Loucy (cell line): Measurements from ENCODE around the gene ALCAM.

Experiments
- H2AFZ ChIP-seq: fragments of 200-600 bp; sonication (generic); 2 replicates; pipeline ENCODE4 v1.6.0; 2016; ENCODE audit warnings: antibody characterized with exemption, mild to moderate bottlenecking, low read length, moderate library complexity
- H3F3A ChIP-seq: fragments of 200-600 bp; 2 replicates; pipeline ENCODE4 v1.6.0; 2016; ENCODE audit warnings: antibody characterized with exemption, low read depth, mild to moderate bottlenecking
- H3K27me3 ChIP-seq: fragments of 200-600 bp; sonication (generic); 2 replicates; pipeline ENCODE4 v1.6.1; 2014; ENCODE audit warnings: low read length, mild to moderate bottlenecking; ENCODE audit not compliant: insufficient read depth, poor library complexity, severe bottlenecking
- H3K36me3 ChIP-seq: fragments of 200-600 bp; sonication (generic); 2 replicates; pipeline ENCODE4 v1.6.1; 2016; ENCODE audit warnings: low read length; ENCODE audit not compliant: insufficient read depth
- H3K4me1 ChIP-seq: fragments of 200-600 bp; sonication (generic); 2 replicates; pipeline ENCODE4 v1.5.1; 2014; ENCODE audit warnings: low read length, mild to moderate bottlenecking; ENCODE audit not compliant: insufficient read depth, poor library complexity, severe bottlenecking
- H3K4me2 ChIP-seq: fragments of 200-600 bp; sonication (generic); 2 replicates; pipeline ENCODE4 v1.6.0; 2014; ENCODE audit warnings: antibody characterized with exemption, low read length, low read depth, mild to moderate bottlenecking; ENCODE audit not compliant: poor library complexity, severe bottlenecking
- H3K4me3 ChIP-seq: fragments of 200-600 bp; sonication (generic); 2 replicates; pipeline ENCODE4 v1.5.1; 2014; ENCODE audit warnings: low read length, mild to moderate bottlenecking, mixed read lengths; ENCODE audit not compliant: poor library complexity, severe bottlenecking
- H3K79me2 ChIP-seq: fragments of 200-600 bp; sonication (generic); 2 replicates; pipeline ENCODE4 v1.6.1; 2014; ENCODE audit warnings: low read length; ENCODE audit not compliant: insufficient read depth
- H3K9ac ChIP-seq: fragments of 200-600 bp; sonication (generic); 2 replicates; pipeline ENCODE4 v1.6.0; 2014; ENCODE audit warnings: mild to moderate bottlenecking, low read depth, low read length, moderate library complexity; ENCODE audit not compliant: poor library complexity, severe bottlenecking
- H3K9me2 ChIP-seq: fragments of 200-600 bp; sonication (generic); replicated peaks from 2 replicates; pipeline ENCODE4 v1.6.1; 2016; ENCODE audit warnings: low read depth, low read length, mixed read lengths
- H3K9me3 ChIP-seq: fragments of 200-600 bp; sonication (generic); 2 replicates; pipeline ENCODE4 v1.6.1; 2014; ENCODE audit warnings: mild to moderate bottlenecking, antibody characterized with exemption, low read length, low read depth; ENCODE audit not compliant: insufficient read depth
- H4K20me1 ChIP-seq: fragments of 200-600 bp; sonication (generic); 2 replicates; pipeline ENCODE4 v1.6.0; 2014; ENCODE audit warnings: antibody characterized with exemption, low read length, mild to moderate bottlenecking; ENCODE audit not compliant: insufficient read depth, poor library complexity, severe bottlenecking
- EZH2phosphoT487 ChIP-seq: fragments of 200-600 bp; IDR thresholded peaks from 2 replicates; pipeline ENCODE4 v1.6.1; 2018; ENCODE audit warnings: antibody characterized with exemption, mild to moderate bottlenecking, moderate library complexity, borderline replicate concordance
- TF ChIP-seq, protein P1 (sequence below): fragments of 200-600 bp; sonication (generic); conservative IDR thresholded peaks from 2 replicates; pipeline ENCODE4 v1.5.1; 2014; ENCODE audit warnings: mild to moderate bottlenecking, antibody characterized with exemption, low read length

ALCAM gene

DNA sequence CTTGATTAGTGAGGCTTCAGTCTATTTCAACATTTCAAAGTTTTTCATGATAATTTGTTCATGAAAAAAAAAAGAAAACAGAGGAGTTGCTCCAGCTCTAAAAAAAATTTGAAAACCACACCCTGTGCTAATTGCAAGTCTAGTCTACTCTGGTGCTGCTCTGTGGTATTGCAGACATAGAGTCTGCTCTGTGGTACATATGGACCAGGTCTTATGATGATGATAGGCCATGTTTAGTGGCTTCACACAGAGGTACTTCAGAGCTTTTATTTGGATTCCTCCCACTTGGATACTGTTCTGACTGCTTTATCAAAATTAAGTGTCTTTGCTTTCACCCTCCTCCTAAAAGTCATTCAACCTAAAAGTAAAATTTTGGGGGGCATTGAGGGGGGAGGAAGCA is 160.8 kb downstream of the ALCAM start:
- TF ChIP-seq, protein P1, sequence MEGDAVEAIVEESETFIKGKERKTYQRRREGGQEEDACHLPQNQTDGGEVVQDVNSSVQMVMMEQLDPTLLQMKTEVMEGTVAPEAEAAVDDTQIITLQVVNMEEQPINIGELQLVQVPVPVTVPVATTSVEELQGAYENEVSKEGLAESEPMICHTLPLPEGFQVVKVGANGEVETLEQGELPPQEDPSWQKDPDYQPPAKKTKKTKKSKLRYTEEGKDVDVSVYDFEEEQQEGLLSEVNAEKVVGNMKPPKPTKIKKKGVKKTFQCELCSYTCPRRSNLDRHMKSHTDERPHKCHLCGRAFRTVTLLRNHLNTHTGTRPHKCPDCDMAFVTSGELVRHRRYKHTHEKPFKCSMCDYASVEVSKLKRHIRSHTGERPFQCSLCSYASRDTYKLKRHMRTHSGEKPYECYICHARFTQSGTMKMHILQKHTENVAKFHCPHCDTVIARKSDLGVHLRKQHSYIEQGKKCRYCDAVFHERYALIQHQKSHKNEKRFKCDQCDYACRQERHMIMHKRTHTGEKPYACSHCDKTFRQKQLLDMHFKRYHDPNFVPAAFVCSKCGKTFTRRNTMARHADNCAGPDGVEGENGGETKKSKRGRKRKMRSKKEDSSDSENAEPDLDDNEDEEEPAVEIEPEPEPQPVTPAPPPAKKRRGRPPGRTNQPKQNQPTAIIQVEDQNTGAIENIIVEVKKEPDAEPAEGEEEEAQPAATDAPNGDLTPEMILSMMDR = no peak
- Histone ChIP-seq H3F3A (no peaks in the 10 kb centered on the region), H3K9me2 (no peaks in the 10 kb centered on the region), H3K9me3 (no peaks in the 10 kb centered on the region), H3K79me2 (no peaks in the 10 kb centered on the region), H3K9ac (no peak overlapping the region), H3K36me3 (no peaks in the 10 kb centered on the region), H3K27me3 (no peaks in the 10 kb centered on the region), H3K4me3 (no peak overlapping the region), H4K20me1 (no peaks in the 10 kb centered on the region), H3K4me2 (no peak overlapping the region), H2AFZ (no peak overlapping the region), H3K4me1 (no peaks in the 10 kb centered on the region)

DNA sequence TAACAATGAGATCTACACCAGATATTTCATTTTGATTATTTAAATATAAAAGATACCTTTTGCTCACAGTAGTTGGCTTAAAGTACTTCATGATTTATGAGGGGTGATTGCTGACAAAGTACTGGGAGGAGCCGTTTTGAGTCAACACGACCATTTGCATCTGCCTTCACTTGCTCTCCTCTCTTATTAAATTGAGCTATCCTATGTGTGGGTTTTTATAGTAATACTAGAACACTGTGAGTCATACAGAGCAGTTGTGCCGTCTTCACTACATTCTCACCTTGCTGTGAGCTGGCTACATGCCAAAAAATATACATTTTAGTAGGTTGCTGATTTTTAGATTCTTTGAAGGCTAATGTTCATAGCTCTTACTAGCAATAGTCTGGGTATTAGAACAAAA is 161.2 kb downstream of the ALCAM start:
- H3K4me2 ChIP-seq = no peak overlapping the region
- no peak overlapping the region for H2AFZ ChIP-seq
- H3K36me3 ChIP-seq = no peaks in the 10 kb centered on the region
- H4K20me1 ChIP-seq = no peaks in the 10 kb centered on the region
- H3K9ac ChIP-seq = no peak overlapping the region
- H3K9me3 ChIP-seq = no peaks in the 10 kb centered on the region
- no peaks in the 10 kb centered on the region for H3F3A ChIP-seq
- H3K79me2 ChIP-seq = no peaks in the 10 kb centered on the region
- H3K27me3 ChIP-seq = no peaks in the 10 kb centered on the region
- TF ChIP-seq, protein P1 = no peak
- TF ChIP-seq EZH2phosphoT487 = no peak
- H3K4me1 ChIP-seq = no peaks in the 10 kb centered on the region
- no peaks in the 10 kb centered on the region for H3K9me2 ChIP-seq
- no peak overlapping the region for H3K4me3 ChIP-seq

DNA sequence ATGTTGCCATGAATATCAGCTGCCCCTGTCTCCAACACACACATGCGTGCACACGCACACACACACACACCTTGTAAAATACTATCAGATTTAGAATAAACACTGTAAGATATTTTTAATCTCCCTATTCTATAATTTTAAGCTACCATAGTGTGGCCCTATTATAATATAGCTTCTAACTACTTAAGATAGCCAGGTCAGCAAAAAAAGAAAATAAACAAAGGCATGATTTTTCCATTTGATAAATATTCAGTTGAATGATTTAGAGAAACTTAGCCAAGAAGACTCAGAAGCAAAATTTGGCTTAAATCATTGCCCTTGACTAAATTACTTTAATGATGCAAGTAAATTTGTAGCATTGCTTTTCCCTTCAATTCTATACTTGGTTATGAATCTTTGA is 162.2 kb downstream of the ALCAM start:
- H3K4me2 ChIP-seq = no peak overlapping the region
- no peaks in the 10 kb centered on the region for H3K4me1 ChIP-seq
- no peak overlapping the region for H3K4me3 ChIP-seq
- no peak for TF ChIP-seq EZH2phosphoT487
- H4K20me1 ChIP-seq = no peaks in the 10 kb centered on the region
- H2AFZ ChIP-seq = no peak overlapping the region
- H3K9me2 ChIP-seq = no peaks in the 10 kb centered on the region
- H3K9me3 ChIP-seq = no peaks in the 10 kb centered on the region
- no peaks in the 10 kb centered on the region for H3F3A ChIP-seq
- H3K36me3 ChIP-seq = no peaks in the 10 kb centered on the region
- H3K79me2 ChIP-seq = no peaks in the 10 kb centered on the region
- H3K27me3 ChIP-seq = no peaks in the 10 kb centered on the region
- no peak overlapping the region for H3K9ac ChIP-seq

DNA sequence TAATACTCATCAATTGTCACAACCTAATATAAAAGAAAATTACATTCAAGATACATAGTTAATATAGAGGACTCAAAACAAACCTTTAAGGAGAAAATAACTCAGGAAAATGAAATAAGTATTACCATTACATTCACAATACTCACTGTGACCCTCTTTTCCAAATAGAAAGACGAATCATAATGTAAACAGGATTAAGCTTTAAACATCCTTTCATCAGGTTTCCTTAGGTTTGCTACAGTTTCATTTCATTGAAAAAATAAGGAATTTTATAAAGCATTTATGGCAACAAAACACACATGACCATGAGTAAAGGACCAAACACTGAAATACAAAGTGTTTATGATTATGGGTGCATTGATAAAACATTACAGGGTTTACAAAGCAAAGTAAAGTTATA is 162.7 kb downstream of the ALCAM start:
- H4K20me1 ChIP-seq = no peaks in the 10 kb centered on the region
- no peak overlapping the region for H3K9ac ChIP-seq
- no peaks in the 10 kb centered on the region for H3K9me3 ChIP-seq
- H3K4me2 ChIP-seq = no peak overlapping the region
- H3K4me1 ChIP-seq = no peaks in the 10 kb centered on the region
- H2AFZ ChIP-seq = no peak overlapping the region
- H3F3A ChIP-seq = no peaks in the 10 kb centered on the region
- H3K79me2 ChIP-seq = no peaks in the 10 kb centered on the region
- no peaks in the 10 kb centered on the region for H3K36me3 ChIP-seq
- H3K27me3 ChIP-seq = no peaks in the 10 kb centered on the region
- no peak overlapping the region for H3K4me3 ChIP-seq
- TF ChIP-seq, protein P1 = no peak
- H3K9me2 ChIP-seq = no peaks in the 10 kb centered on the region
